Nephron (organoid): ENCODE measurements around the gene CENPT.
A peak's percentile ranks its signal among the peaks of the same experiment; 100 is the strongest.

Source experiments
- H3K27ac Mint-ChIP-seq, 3 experiments: 2 replicates each; pipeline ENCODE4 v1.8.0; 2020; ENCODE audit warnings: mixed read lengths in 3 of 3, mild to moderate bottlenecking in 2 of 3, moderate library complexity in 1 of 3
- H3K27me3 Mint-ChIP-seq: 2 replicates; pipeline ENCODE4 v1.8.0; 2021; ENCODE audit warnings: low read depth, mild to moderate bottlenecking, moderate library complexity, mixed read lengths
- H3K36me3 Mint-ChIP-seq: 2 replicates; pipeline ENCODE4 v1.8.0; 2020; ENCODE audit warnings: low read depth, mixed read lengths
- H3K4me1 Mint-ChIP-seq: 2 replicates; pipeline ENCODE4 v1.8.0; 2020; ENCODE audit warnings: mixed read lengths
- H3K4me3 Mint-ChIP-seq, 3 experiments: 2 replicates each; pipeline ENCODE4 v1.8.0; 2020; ENCODE audit warnings: mild to moderate bottlenecking in 3 of 3, mixed read lengths in 3 of 3, moderate library complexity in 2 of 3
- H3K9me3 Mint-ChIP-seq: 2 replicates; pipeline ENCODE4 v1.8.0; 2020; ENCODE audit warnings: mixed read lengths
- TF ChIP-seq, protein P1 (sequence below), 3 experiments: fragments of 200-600 bp; sonication (generic); IDR thresholded peaks; one replicate each; pipeline ENCODE4 v1.5.0; 2021; ENCODE audit warnings: antibody characterized with exemption in 3 of 3; ENCODE audit not compliant: unreplicated experiment in 3 of 3

The CENPT gene

DNA sequence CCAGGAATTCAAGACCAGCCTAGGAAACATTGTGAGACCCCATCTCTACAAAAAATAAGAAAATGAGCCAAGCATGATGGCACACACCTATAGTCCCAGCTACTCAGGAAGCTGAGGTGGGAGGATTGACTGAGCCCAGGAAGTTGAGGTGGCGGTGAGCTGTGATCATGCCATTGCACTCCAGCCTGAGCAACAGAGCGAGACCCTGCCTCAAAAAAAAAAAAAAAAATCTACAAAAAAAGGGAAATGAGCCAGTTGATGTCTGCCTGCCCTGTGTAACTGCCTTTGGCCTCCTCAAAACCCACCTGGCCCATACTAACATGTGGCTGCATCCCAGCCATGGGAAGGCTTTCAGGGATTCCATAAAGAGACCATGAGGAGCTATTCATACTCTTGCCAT, 45.6 kb downstream of the CENPT start:
- H3K27ac Mint-ChIP-seq = no peak overlapping the region
- H3K4me1 Mint-ChIP-seq = peaks cover 20% of the 10 kb centered on the region
- no peaks in the 10 kb centered on the region for H3K27me3 Mint-ChIP-seq
- H3K9me3 Mint-ChIP-seq = no peaks in the 10 kb centered on the region
- TF ChIP-seq, protein P1, sequence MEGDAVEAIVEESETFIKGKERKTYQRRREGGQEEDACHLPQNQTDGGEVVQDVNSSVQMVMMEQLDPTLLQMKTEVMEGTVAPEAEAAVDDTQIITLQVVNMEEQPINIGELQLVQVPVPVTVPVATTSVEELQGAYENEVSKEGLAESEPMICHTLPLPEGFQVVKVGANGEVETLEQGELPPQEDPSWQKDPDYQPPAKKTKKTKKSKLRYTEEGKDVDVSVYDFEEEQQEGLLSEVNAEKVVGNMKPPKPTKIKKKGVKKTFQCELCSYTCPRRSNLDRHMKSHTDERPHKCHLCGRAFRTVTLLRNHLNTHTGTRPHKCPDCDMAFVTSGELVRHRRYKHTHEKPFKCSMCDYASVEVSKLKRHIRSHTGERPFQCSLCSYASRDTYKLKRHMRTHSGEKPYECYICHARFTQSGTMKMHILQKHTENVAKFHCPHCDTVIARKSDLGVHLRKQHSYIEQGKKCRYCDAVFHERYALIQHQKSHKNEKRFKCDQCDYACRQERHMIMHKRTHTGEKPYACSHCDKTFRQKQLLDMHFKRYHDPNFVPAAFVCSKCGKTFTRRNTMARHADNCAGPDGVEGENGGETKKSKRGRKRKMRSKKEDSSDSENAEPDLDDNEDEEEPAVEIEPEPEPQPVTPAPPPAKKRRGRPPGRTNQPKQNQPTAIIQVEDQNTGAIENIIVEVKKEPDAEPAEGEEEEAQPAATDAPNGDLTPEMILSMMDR (IDR thresholded peaks at IDR 0.05; ENCODE audit: unreplicated experiment in 3 of 3) = no peak
- no peak overlapping the region for H3K4me3 Mint-ChIP-seq
- peaks cover 61% of the 10 kb centered on the region for H3K36me3 Mint-ChIP-seq

DNA sequence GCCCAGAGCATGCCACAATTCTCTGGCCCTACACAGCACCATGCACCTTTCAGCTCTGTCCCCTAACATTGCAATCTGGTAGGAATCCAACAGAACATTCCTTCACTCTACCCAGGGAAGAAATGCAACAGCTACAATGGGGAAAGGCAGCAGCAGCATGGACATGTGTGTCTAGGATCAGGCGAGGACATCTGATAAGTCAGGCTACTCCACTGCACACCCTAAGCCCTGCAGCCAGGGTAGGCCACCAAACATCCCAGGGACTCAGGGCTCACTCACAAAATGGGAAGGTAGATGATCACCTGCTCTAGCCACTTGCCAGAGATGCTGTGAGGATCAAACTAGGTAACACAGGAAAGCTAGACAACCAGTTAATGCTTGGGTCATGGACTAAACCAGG, 46.3 kb downstream of the CENPT start:
- Mint-ChIP-seq H3K27me3 (no peaks in the 10 kb centered on the region), H3K4me3 (no peak overlapping the region), H3K27ac (no peak overlapping the region)

DNA sequence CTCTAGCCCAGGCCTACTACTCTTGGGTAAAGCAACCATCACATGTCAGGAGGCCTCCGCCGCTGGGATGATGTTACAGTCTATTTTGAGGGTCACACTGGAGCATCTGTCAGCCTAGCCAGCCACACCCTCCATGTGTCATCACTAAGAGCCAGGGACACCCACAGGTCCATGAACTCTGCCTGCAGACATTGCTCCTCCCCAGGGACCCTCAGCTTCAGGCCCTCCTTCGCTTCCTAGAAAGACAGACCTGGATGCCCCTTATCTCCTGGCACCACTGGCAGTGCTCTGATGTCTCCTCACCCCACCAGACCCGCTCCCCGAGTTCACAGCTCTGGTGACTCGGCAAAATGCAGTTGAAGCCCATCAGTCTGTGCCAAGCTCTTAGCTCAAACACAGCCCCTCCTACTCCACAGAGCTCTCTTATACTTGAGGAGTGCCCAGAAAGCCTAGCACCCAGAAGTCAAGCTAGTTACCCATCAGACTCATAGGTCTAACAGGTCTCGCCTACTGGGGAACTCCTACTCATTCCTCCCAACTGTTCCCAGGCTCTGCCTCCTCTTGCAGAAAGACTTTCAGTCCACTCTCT, 47.1 kb downstream of the CENPT start:
- H3K4me3 Mint-ChIP-seq = peak overlapping the region in 1 of 3 experiments; percentile 12
- peaks cover 67% of the 10 kb centered on the region for H3K36me3 Mint-ChIP-seq
- H3K27ac Mint-ChIP-seq = no peak overlapping the region
- H3K9me3 Mint-ChIP-seq = no peaks in the 10 kb centered on the region
- peaks cover 21% of the 10 kb centered on the region for H3K4me1 Mint-ChIP-seq
- TF ChIP-seq, protein P1 (IDR thresholded peaks at IDR 0.05; ENCODE audit: unreplicated experiment in 3 of 3) = no peak
- H3K27me3 Mint-ChIP-seq = no peaks in the 10 kb centered on the region

More for the DNA sequence above, 46.3 kb downstream of the CENPT start:
- Mint-ChIP-seq H3K9me3 (no peaks in the 10 kb centered on the region), H3K4me1 (peaks cover 23% of the 10 kb centered on the region), H3K36me3 (peaks cover 68% of the 10 kb centered on the region)
- TF ChIP-seq, protein P1 (IDR thresholded peaks at IDR 0.05; ENCODE audit: unreplicated experiment in 3 of 3) = no peak

DNA sequence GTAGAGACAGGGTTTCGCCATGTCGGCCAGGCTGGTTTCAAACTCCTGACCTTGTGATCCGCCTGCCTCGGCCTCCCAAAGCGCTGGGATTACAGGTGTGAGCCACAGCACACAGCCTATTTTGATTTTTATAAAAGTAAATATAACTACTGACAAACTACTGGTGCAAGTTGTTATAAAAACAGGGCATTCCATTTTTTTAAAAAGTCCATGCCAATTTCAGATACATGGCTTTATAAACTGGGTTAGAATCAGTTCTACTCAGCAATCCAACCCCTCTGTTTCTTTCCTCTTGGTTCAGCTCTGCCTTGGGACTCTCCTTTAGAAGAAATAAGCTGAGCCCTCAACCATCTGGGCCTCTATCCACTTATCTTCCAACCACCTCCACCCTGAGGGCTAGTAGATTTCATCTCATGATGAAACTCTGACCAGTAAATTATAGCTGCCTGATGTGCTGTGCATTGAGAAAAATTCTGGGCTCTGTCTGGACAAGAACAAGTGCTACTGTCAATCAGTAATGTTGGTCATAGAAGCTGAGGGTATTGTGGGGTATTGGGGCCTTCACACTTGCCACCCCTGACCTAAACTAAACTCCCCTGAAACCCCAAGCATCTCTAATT, 51.3 kb downstream of the CENPT start:
- TF ChIP-seq, protein P1 (IDR thresholded peaks at IDR 0.05; ENCODE audit: unreplicated experiment in 3 of 3) = no peak
- Mint-ChIP-seq H3K4me1 (peaks cover 13% of the 10 kb centered on the region), H3K27me3 (no peaks in the 10 kb centered on the region), H3K9me3 (no peaks in the 10 kb centered on the region), H3K4me3 (no peak overlapping the region), H3K27ac (no peak overlapping the region), H3K36me3 (peaks cover 37% of the 10 kb centered on the region)

DNA sequence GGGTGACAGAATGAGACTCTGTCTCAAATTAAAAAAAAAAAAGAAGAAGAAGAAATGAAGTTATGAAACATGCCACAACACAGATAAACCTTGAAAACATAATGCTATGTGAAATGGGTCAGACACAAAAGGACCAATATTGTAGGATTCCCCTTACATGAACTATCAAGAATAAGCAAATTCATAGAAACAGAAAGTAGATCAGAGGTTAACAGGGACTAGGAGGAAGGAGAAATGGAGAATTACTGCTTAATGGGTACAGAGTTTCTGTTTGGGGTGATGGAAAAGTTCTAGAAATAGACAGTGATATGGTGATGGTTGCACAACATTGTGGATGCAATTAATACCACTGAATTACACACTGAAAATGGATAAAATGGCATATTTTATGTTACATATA, 57.4 kb downstream of the CENPT start:
- no peak overlapping the region for H3K27ac Mint-ChIP-seq
- no peak overlapping the region for H3K4me3 Mint-ChIP-seq
- TF ChIP-seq, protein P1 (IDR thresholded peaks at IDR 0.05; ENCODE audit: unreplicated experiment in 3 of 3) = no peak
- peaks cover 13% of the 10 kb centered on the region for H3K36me3 Mint-ChIP-seq
- H3K4me1 Mint-ChIP-seq = no peaks in the 10 kb centered on the region
- no peaks in the 10 kb centered on the region for H3K27me3 Mint-ChIP-seq
- no peaks in the 10 kb centered on the region for H3K9me3 Mint-ChIP-seq

DNA sequence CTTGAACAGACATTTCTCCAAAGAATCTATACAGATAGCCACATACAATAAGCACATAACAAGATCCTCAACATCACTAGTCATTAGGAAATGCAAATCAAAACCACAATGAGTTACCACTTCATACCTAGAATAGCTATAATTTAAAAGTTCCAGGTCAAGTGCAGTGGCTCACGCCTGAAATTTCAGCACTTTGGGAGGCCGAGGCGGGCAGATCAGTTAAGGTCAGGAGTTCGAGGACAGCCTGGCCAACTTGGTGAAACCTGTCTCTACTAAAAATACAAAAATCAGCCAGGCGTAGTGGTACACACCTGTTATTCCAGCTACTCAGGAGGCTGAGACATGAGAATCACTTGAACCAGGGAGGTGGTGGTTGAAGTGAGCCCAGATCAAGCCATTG, 61.0 kb downstream of the CENPT start:
- peaks cover 25% of the 10 kb centered on the region for H3K36me3 Mint-ChIP-seq
- no peaks in the 10 kb centered on the region for H3K4me1 Mint-ChIP-seq
- no peak overlapping the region for H3K4me3 Mint-ChIP-seq
- no peak overlapping the region for H3K27ac Mint-ChIP-seq
- H3K9me3 Mint-ChIP-seq = peaks cover 2% of the 10 kb centered on the region
- TF ChIP-seq, protein P1 (IDR thresholded peaks at IDR 0.05; ENCODE audit: unreplicated experiment in 3 of 3) = no peak
- H3K27me3 Mint-ChIP-seq = no peaks in the 10 kb centered on the region
